ENCODE results near the gene DLG2.

DLG2 gene

GRCh38 chr11:84142411-84142810, 1484.7 kb downstream of the DLG2 start:
- no peak for DNase-seq

DNA sequence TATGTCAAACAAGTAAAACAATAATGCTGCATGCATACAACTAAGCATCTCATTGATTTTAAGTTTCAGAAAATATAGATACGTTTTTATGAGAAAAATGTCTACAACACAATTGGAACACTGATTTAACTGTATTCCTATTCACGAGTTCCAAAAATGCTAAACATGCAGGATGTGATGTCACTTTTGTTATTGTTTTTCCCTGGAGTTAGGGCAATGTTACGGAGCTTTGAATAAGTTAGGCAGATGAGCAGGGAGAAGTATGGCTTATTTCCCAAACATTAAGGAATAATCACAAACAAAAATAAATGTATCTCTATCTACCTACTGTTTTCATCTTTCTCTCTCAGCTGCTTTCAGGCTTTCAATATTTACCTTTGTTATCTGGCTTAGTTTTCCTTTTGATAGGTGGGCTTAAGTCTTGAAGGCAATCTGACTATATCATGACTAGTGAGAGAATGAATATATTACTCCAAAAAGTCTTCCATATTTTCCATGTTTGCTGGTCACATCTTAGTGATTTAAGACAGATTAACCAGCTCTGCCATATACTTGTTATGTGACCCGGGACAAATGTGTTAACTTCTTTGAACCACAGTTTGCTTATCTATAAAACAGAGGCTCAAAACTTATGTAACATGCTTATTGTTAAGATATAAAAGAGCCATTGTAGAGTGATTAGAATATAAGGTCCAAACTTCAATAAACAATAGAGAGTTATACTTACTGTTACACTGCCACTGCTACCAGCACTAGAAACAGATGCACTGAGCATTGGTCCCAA, 1486.6 kb downstream of the DLG2 start:
- DNase-seq, result no peak

- no peak for DNase-seq
Measured at GRCh38 chr11:84137960-84138359, 1489.2 kb downstream of the DLG2 start.

- DNase-seq, result no peak
Measured at GRCh38 chr11:84137505-84137904, 1489.6 kb downstream of the DLG2 start.

GRCh38 chr11:84136926-84137325, 1490.2 kb downstream of the DLG2 start:
- no peak for DNase-seq

DNA sequence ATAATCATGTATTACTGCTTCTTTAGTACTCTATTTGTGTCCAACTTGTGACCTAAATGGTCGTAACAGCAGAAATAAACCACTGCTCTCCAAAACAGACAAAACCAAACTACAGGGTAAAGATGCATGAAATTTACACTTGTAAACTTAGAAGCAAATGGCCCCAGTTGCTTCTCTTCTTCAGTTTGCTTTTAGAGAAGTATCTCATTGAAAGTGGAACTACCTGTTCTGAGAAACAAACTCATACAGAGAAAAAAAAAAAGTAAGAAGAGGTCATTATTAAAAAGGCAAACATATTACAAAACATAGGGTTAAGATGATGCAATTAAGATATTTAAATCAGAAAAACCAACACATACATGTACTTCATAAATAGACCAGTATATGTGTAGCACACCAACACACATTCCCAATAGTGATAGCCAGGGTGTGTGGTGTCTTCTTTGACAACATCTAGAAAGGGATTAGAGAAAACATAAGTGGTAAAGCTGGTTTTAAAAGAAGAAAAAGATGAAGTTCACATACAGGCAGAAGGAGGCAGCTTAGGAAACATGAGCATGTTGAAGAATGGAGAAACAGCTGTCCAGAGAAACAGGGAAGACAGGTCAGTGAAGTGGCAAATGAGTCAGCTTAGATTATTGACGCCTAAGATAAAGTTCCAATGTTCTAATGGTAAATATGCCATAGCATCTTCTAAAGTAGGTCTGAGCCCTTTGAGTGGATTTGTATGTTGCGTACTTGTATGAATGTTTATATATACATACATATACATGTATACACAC, 1496.3 kb downstream of the DLG2 start:
- no peak for DNase-seq

- DNase-seq, result no peak
Measured at GRCh38 chr11:84129961-84130576, 1497.1 kb downstream of the DLG2 start.

DNA sequence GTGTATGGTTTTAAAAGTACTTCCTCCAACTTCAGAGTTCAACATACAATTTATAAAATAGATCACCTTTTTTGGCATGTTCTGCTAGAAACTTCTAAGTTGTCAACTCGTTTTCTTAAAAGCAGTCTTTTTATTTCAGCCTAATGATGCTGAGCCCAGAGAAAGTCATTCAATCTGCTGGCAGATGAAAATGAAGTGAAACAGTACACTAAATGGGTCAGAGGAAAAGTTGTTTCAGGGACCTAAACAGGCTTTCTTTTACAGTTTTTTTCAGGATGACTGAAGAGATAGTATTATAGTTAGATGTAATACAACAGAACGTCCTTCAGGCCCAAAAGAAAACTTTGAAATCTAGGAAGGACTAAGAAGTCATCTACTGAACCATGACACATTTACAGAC, 1498.3 kb downstream of the DLG2 start:
- DNase-seq, result no peak

DNA sequence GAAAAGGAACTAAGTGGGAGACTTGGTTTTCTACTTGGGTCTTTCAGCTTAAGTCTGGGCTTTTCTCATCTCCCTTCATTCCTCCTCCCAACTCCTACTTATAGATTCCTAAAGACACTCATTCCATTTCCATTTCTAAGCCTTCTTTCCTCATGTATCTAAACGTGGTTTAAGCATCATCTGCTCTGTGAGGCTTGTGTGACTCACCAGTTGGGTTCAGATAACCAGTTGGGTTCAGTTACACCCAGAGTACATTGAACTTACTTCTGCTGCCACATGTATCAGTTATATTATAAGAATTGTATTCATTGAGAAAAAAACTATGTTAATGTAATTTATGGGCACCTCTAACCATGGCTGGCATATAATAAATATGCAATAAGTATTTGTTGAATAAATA, 1509.8 kb downstream of the DLG2 start:
- DNase-seq, result no peak

DNA sequence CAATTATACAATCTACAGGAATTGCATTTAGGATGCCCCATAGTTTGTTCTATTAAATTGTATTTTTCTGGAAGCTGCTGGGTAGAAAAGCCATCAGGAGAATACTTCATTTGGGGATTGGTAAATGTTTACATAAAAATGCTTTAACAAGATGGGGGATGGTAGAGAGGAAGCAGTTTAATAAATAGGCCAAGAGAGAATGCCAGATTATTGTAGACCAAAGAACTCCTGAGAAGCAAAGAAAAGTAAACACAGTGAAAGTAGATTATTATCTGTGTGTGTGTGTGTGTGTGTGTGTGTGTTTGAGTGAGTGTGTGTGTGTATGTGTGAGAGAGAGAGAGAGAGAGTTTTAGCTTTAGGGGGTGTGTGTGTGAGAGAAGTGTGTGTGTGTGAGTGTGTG, 1520.6 kb downstream of the DLG2 start:
- peak; percentile 50 for DNase-seq

DNA sequence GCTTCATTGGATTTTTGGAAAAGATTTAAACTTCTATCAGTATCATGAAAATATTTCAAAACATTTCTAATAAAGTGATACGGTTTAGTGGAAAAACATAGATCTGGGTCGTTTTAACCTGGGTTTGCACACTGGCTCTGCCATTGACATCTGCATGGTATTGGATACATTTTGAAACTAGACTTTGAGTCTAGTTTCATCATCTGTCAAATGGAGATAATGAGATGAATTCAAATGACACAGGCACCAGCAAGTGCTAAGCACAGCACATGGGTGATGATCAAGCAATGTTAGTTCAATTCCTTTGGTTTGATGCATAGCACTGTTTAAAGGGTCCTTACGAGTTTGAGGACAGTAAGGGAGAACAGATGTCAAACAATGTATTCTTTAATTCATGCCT, 1522.0 kb downstream of the DLG2 start:
- DNase-seq, result no peak

GRCh38 chr11:84103096-84103495, 1524.0 kb downstream of the DLG2 start:
- no peak for DNase-seq

- DNase-seq, result no peak
Measured at GRCh38 chr11:84097186-84097585, 1530.0 kb downstream of the DLG2 start.

GRCh38 chr11:84091212-84091986, 1535.7 kb downstream of the DLG2 start:
- no peak for DNase-seq

- peak; percentile 68 for DNase-seq
Measured at GRCh38 chr11:84089072-84090057, 1537.8 kb downstream of the DLG2 start.

DNA sequence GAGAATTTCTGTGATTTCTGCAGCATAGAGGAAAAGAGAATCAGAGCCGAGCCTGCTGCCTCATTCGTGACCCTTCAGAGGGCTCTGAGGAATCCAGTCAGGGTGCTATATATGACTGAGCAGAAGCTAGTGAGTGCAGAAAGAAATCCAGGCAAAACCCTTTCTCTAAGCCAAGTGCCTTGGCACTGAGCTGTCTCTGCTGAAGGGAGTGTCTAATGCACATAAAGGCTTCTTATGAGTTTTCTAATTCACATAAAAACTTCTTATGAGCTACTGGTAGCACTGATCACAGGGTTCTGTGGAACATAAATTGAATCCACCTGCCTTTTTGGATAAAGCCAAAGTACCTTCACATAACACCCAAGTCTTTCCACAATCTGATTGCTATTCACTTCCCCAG, 1555.3 kb downstream of the DLG2 start:
- DNase-seq, result no peak

DNA sequence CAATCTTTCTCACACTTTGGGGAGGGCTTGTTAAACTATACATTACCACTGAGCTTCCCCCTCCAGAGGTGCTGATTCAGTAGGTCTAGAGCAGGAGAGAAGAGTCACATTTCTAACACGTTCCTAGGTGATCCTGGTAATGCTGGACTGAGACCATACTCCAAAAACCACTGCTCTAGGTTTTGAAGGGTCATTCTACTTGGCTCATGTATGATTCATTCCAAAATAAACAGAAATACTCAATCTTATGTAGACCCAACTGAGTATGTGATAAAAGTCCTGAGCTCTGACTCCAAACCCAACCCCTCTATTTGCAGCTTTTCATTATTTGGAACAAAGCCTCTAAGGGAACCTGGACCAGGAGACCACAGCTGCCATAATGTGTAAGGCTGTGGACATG, 1558.1 kb downstream of the DLG2 start:
- no peak for DNase-seq

DNA sequence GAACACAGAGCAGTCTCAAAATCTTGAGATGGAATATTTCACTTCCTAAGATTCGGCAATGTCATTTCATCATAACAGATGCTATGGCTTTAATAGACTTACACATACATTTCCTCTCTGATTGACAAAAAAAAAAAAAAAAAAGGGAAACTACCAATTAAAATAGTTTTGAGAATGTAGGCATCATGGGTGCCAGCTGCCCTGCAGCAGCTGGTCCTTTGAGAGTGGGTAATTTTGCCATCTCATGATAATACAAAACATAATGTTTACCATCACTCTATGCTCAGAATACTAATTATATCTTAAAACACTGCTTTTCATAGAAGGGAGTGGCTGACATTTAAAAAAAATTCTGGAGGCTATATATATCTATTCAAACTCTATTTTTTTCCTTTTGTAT, 1565.4 kb downstream of the DLG2 start:
- DNase-seq, result peak; percentile 62

DNA sequence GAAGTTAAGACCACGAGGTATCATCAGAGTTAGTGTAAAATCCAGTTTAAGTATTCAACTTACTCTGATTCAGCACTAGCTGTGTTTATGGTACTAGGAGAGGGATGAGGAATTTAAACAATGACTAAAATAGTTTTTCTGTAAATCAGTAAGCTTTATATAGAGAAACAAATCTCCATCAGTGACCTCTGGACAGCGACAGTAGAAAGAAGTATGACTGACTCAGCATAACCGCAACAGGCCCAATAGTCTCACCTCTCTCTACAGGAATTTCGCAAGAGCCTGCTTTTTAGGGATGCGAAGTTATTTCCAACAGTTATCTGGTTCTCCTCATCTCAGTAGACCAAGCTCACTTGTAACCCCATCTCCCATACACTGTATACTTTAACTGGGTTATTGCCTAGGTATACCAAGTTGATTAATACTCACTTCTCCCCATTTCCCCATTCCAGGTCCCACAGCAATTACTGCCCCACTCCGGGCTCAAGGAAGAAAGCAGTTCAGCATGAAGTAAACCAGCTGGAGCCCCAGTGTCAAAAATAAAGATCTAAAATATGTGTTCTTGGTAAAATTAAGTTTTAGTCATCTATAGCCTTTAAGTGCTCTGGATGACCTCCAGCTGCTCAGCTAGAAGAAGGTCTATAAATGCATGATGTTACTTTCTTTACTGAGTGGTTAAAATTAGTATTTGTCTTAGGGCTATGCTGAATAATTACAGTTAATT, 1570.3 kb downstream of the DLG2 start:
- no peak for DNase-seq

DNA sequence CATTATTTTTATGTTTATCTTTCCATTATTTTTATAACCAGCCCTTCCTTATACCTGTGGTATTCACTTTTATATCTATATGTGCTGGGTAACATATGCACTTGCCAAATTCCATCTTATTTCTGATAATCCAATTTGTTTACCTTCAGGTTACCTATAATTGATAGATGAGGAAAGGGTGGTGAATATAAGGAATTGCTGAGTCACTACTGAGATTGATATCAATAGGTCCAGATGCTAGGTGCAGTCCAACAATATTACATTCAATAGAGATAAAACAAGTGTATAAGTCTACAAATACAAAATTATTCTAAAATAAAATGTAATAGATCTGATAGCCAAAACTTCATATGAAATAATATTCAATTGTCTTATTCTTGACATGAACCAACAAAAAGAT, 1582.0 kb downstream of the DLG2 start:
- no peak for DNase-seq

GRCh38 chr11:84044706-84045105, 1582.4 kb downstream of the DLG2 start:
- DNase-seq, result no peak

Data from NCI-H774 (cell line).